OCI-LY7 (cell line): ENCODE measurements around the gene ARFGAP3. TPM values are rescaled to one million over a fixed set of nuclear protein-coding genes. Genes with fewer than 3 reads are reported as not detected.

ENCODE experiments used
- BruUV-seq: library from RNA; stranded (reverse); fragments of 400-500 nt; replicated peaks from 2 replicates; lab custom pipeline; 2021; lab: Mats Ljungman, UMichigan
- CTCF ChIA-PET: fragments of 300-600 bp; sonication (Branson Sonifier 250); formaldehyde crosslinking; loops from one replicate; lab custom pipeline; 2022; ENCODE audit warnings: antibody characterized with exemption; ENCODE audit not compliant: unreplicated experiment; lab: Charles Lee
- POLR2A ChIA-PET: fragments of 300-600 bp; sonication (Branson Sonifier 250); formaldehyde crosslinking; loops from one replicate; lab custom pipeline; 2022; ENCODE audit warnings: antibody characterized with exemption; lab: Charles Lee
- DNase-seq: peaks from one replicate; pipeline ENCODE4 v3.0.0-alpha.2; 2015; ENCODE audit warnings: low spot score
- H2AFZ ChIP-seq: fragments of 200-600 bp; sonication (generic), shearing (Covaris generic); 2 replicates; pipeline ENCODE4 v1.6.1; 2014; ENCODE audit warnings: mild to moderate bottlenecking, antibody characterized with exemption, low read length, moderate library complexity
- H3K27ac ChIP-seq: fragments of 200-600 bp; sonication (generic); 2 replicates; pipeline ENCODE4 v1.5.1; 2014; ENCODE audit warnings: mixed run types, low read depth, mild to moderate bottlenecking, moderate library complexity, low read length, inconsistent platforms; ENCODE audit not compliant: poor library complexity, severe bottlenecking
- H3K36me3 ChIP-seq: fragments of 200-600 bp; sonication (generic); 2 replicates; pipeline ENCODE4 v1.6.1; 2014; ENCODE audit warnings: mild to moderate bottlenecking, antibody characterized with exemption, low read length, moderate library complexity, mixed read lengths; ENCODE audit not compliant: insufficient read depth
- H3K4me1 ChIP-seq: fragments of 200-600 bp; sonication (generic); 2 replicates; pipeline ENCODE4 v1.5.1; 2014; ENCODE audit warnings: mild to moderate bottlenecking, low read length; ENCODE audit not compliant: insufficient read depth, poor library complexity, severe bottlenecking
- H3K4me2 ChIP-seq: fragments of 200-600 bp; sonication (generic); 2 replicates; pipeline ENCODE4 v1.6.1; 2014; ENCODE audit warnings: mild to moderate bottlenecking, low read length
- H3K4me3 ChIP-seq: fragments of 200-600 bp; sonication (generic); 2 replicates; pipeline ENCODE4 v1.5.1; 2014; ENCODE audit warnings: mild to moderate bottlenecking, low read depth, low read length; ENCODE audit not compliant: poor library complexity, severe bottlenecking
- H3K79me2 ChIP-seq: fragments of 200-600 bp; sonication (generic); 2 replicates; pipeline ENCODE4 v1.6.1; 2016; ENCODE audit warnings: low read depth, mild to moderate bottlenecking, low read length, moderate library complexity, mixed read lengths; ENCODE audit not compliant: insufficient read depth
- H3K9me2 ChIP-seq: fragments of 200-600 bp; sonication (generic); 2 replicates; pipeline ENCODE4 v1.6.1; 2016; ENCODE audit warnings: mild to moderate bottlenecking, low read length, mixed read lengths; ENCODE audit not compliant: insufficient read depth
- H3K9me3 ChIP-seq: fragments of 200-600 bp; sonication (generic); 2 replicates; pipeline ENCODE4 v1.6.1; 2014; ENCODE audit warnings: mild to moderate bottlenecking, mixed run types, low read length, mixed read lengths
- H4K20me1 ChIP-seq: fragments of 200-600 bp; sonication (generic); 2 replicates; pipeline ENCODE4 v1.6.1; 2014; ENCODE audit warnings: mild to moderate bottlenecking, antibody characterized with exemption, low read length, moderate library complexity, mixed read lengths; ENCODE audit not compliant: insufficient read depth
- EZH2phosphoT487 ChIP-seq: fragments of 200-600 bp; sonication (generic); IDR thresholded peaks from 2 replicates; pipeline ENCODE4 v1.6.1; 2018; ENCODE audit warnings: low read depth, borderline replicate concordance, mild to moderate bottlenecking, mixed run types, antibody characterized with exemption, low read length, moderate library complexity, mixed read lengths
- intact Hi-C: fragments of 100-400 bp; cut with micrococcal nuclease; formaldehyde crosslinking; loops from one replicate; pipeline ENCODE4 v1.10.0; 2022; ENCODE audit not compliant: unreplicated experiment
- total RNA-seq, 2 experiments: library from RNA; depleted of rRNA in 1 of 2; stranded (reverse); fragments of >200 nt in 1 of 2; shearing (Covaris generic) in 1 of 2; gene quantifications; 2 replicates each; pipeline ENCODE4 v1.2.3, GENCODE V29; 2014 to 2022
- TF ChIP-seq, protein P1 (sequence below): fragments of 200-600 bp; sonication (generic); conservative IDR thresholded peaks from 2 replicates; pipeline ENCODE4 v1.5.1; 2014; ENCODE audit warnings: mild to moderate bottlenecking, antibody characterized with exemption, low read length, moderate library complexity, mixed read lengths

ARFGAP3 gene
- total RNA-seq, 2 experiments from 2014 or later = 24.2 to 47.0 TPM

DNA sequence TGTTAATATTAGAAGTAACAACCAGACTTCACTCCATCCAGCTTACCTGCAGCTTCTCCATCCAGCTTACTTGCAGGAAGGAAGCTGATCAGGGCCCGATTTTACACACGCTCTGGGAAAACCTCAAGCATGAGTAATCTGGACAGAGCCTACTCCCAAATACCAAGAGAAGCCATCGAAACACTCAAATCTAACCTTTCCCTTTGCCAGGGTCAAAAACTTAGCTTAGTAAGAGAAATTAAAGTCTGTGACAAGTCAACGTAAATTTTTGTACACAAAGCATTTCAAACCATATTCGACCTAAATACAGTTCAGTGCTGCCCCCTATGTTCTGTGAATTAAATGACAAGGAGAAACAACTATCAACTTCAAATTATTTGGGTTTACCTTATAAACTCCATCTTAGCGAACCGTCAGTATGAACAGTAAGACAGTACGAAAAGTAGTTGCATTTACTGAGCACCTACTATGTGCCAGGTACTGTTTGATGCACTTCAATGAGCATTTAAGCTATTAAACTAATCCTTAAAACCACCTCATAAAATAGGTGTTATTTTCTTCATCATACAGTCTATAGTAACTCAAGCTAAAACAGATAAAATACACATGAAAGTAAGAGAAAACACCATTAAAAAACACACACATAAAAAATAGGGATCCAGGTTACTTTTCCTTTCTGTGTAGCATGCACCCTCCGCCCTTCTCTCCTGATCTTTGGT lies 36.9 kb downstream of the ARFGAP3 start:
- Histone ChIP-seq H3K79me2 (no peaks in the 10 kb centered on the region), H3K4me1 (peaks cover 18% of the 10 kb centered on the region), H3K36me3 (peaks cover 15% of the 10 kb centered on the region), H4K20me1 (no peaks in the 10 kb centered on the region), H2AFZ (peak overlapping the region; percentile 90), H3K9me3 (0 out of 2 replicates have a peak, but pooled peaks cover 4% of the 10 kb centered on the region), H3K4me2 (peak overlapping the region; percentile 60), H3K9me2 (no peaks in the 10 kb centered on the region), H3K27ac (no peak overlapping the region), H3K4me3 (peak overlapping the region; percentile 24)
- peak; percentile 80 for DNase-seq
- TF ChIP-seq, protein P1, sequence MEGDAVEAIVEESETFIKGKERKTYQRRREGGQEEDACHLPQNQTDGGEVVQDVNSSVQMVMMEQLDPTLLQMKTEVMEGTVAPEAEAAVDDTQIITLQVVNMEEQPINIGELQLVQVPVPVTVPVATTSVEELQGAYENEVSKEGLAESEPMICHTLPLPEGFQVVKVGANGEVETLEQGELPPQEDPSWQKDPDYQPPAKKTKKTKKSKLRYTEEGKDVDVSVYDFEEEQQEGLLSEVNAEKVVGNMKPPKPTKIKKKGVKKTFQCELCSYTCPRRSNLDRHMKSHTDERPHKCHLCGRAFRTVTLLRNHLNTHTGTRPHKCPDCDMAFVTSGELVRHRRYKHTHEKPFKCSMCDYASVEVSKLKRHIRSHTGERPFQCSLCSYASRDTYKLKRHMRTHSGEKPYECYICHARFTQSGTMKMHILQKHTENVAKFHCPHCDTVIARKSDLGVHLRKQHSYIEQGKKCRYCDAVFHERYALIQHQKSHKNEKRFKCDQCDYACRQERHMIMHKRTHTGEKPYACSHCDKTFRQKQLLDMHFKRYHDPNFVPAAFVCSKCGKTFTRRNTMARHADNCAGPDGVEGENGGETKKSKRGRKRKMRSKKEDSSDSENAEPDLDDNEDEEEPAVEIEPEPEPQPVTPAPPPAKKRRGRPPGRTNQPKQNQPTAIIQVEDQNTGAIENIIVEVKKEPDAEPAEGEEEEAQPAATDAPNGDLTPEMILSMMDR = peak; percentile 98
- TF ChIP-seq EZH2phosphoT487 = no peak
- ChIA-PET CTCF (interaction anchor here (1.4 to 2.3 kb wide), 2 partner anchors 13 to 199 kb away, joined by 4 to 6 read pairs; no protein-coding TSS in a partner anchor), POLR2A (interaction anchor here (0.6 to 1.0 kb wide), 2 partner anchors 36 to 182 kb away, joined by 3 read pairs; no protein-coding TSS in a partner anchor)
- intact Hi-C loops = loop anchor here (1.0 kb wide), 2 partner anchors 158 to 199 kb away; no protein-coding TSS in a partner anchor
- no TSS peak for BruUV-seq

DNA sequence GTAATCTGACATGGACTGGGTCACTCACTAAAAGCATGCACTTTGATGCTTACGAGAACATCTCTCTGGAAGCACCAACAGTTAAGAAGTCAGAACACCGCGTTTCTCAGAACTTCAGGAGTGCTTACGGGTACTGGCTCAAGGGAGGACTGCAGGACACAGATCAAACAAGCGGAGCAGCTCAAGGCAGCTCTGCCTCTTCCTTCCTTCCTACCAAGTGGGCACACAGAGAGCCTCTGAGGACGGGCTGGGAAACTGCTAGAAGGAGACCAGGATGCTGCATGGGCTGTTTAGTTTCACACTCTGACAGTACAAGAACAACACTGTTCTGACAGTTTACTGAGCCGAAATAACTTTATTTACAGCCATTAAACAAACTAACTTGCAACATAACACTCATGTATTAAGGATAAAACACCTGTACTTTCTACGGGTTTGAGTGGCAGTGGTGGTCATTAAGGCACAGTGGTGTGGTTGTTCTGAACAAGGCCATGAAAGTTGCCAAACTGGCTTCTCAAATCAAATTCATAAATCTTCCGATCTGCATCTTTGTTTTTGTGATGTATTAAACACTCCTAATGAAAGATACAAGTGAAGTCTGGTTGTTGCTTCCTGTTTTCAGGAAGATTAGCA lies 37.5 kb downstream of the ARFGAP3 start:
- no TSS peak for BruUV-seq
- Histone ChIP-seq H3K9me2 (no peaks in the 10 kb centered on the region), H4K20me1 (no peaks in the 10 kb centered on the region), H3K4me2 (peak overlapping the region; percentile 60), H3K27ac (no peak overlapping the region), H3K9me3 (0 out of 2 replicates have a peak, but pooled peaks cover 4% of the 10 kb centered on the region), H3K4me3 (peak overlapping the region; percentile 24), H3K4me1 (peaks cover 18% of the 10 kb centered on the region), H3K36me3 (peaks cover 8% of the 10 kb centered on the region), H2AFZ (peak overlapping the region; percentile 90), H3K79me2 (no peaks in the 10 kb centered on the region)
- no peak for DNase-seq
- POLR2A ChIA-PET = interaction anchor here (0.6 to 1.0 kb wide), 2 partner anchors 37 to 181 kb away, joined by 3 read pairs; no protein-coding TSS in a partner anchor
- intact Hi-C loops = loop anchor here (1.0 to 5.0 kb wide), 3 partner anchors 37 to 198 kb away; no protein-coding TSS in a partner anchor
- TF ChIP-seq, protein P1 = no peak
- TF ChIP-seq EZH2phosphoT487 = no peak
- CTCF ChIA-PET = interaction anchor here (1.4 to 2.3 kb wide), 2 partner anchors 14 to 199 kb away, joined by 4 to 6 read pairs; no protein-coding TSS in a partner anchor
